Stimulated activated CD8-positive, alpha-beta memory T cell treated with anti-CD3 and anti-CD28 coated beads, Interleukin-15, amount 100 ng/mL, for 4 hours (primary cell): ENCODE results near the gene HAUS3.
A peak's percentile ranks its signal among the peaks of the same experiment; 100 is the strongest.
"Not testable (repeated sequence)": the region's sequence is repeated elsewhere in the genome, so short reads cannot be mapped to it uniquely, and the experiment has no call there.

Experiments
- DNase-seq, 2 donors: peaks; one replicate each; pipeline ENCODE4 v3.0.0-alpha.2; 2020; ENCODE audit warnings: low read depth in 2 of 2

The HAUS3 gene

DNA sequence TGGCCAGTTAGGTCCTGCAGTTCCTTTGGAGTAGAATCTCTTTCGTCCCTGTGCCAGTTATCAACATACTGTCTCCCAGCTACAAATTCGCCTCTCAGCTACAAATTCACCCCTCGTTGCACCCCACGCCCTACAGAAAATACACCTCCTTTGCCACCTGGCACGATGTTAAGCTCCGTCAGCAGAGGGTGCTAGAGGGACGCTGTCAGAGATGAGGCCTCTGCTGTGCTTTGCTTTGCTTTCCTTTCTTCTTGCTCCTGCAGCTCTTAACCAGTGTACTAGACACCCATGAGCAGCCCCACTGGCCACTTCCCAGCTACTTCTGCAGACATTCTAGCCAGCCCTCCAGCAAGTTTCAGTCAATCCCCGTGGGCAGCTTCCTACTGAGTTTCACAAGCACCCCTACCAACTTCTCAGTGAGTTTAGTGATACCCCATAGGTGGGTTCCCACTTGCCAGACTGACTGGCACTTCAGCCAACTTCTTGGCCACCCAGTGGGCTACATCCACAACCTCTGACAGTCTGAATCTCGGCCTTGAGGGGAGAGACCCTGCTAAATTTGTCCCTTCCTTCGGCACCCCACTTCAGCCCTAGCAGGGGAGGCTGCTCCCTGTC is 21.8 kb downstream of the HAUS3 start:
- peak; percentile 41 to 57 for DNase-seq

DNA sequence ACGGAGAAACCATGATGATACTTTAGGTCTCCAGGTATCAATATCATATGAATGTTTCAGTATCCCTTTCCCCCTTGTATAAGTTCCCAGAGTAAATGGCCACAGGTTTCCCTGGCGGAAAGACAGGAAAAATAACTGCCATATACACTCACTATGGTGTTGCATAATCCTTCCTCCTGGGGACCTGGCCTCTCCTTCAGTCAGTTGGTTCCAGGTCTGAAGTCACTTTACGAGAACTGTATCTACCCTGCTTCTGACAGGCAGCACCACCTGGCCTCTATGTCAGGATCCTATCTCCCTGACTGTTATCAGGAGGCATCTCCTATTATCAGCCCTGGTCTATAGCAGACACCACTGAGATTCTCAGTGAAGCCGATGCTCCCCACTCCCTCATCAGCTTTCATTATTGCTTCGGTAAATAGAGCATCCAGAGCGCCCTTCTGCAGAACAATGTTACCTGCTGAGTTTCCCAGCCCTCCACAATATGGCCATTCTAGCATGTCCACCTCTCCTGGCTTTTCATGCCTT is 22.6 kb downstream of the HAUS3 start:
- DNase-seq, result no peak

DNA sequence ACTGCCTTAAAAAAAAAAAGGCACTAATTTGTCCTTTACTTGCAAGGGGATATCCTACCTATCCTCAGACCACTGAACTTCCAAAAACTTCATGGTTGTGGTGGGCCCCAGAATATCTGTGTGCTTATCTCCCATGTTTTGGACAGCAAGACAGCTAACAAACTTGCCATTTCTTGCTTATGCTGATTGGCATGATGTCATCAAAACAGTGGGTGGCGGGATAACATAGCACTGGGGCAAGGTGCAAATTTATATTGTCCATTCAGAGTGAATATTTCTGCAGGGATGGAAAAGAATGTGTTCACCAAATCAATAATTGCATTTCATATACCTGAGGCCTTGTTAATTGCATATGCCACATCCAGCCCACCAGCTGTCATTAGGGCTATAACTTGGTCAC is 23.5 kb downstream of the HAUS3 start:
- no peak for DNase-seq

DNA sequence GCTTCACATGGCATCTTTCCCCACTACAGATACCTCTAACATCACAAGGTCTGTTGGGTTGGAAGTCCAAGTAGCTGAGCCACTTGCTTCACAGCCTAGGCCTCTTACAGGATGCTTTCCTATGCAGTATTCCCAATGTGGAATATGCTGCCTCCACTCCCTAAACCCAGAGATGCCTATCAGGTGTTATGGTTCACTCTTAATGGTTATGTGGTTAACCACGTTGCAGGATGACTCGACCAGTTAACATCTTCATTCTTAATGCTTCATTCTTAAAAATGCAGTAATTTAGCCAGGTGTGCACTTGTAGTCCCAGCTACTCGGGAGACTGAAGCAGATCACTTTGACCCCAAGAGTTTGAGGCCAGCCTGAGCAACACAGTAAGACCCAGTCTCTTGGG is 24.2 kb downstream of the HAUS3 start:
- DNase-seq, result no peak

DNA sequence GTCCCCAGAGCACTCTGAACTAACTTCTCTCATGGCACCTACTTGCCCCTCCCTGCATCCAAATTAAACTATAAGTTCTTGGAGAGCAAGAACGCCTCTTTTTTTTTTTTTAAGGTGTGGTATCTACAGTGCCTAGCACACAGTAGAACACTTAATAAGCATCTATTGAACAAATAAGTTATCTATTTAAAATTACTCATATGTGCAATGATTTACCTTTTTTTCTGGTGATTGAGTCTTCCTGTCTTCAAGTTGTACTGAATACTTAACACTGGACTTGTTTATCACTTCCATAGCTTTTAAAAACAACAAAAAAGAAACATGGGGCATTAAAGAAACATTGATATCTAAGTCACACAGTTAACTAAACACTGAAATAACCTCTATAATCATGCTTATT is 29.1 kb downstream of the HAUS3 start:
- no peak for DNase-seq

DNA sequence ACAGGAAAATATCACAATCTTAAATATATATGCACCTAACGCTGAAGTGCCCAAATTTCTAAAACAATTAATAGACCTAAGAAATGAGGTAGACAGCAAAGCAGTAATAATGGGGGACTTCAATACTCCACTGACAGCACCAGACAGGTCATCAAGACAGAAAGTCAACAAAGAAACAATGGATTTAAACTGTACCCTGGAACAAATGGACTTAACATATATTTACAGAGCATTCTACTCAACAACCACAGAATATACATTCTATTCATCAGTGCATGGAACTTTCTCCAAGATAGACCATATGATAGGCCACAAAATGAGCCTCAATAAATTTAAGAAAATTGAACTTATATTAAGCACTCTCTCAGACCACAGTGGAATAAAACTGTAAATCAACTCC is 39.1 kb downstream of the HAUS3 start:
- not testable (repeated sequence) for DNase-seq

DNA sequence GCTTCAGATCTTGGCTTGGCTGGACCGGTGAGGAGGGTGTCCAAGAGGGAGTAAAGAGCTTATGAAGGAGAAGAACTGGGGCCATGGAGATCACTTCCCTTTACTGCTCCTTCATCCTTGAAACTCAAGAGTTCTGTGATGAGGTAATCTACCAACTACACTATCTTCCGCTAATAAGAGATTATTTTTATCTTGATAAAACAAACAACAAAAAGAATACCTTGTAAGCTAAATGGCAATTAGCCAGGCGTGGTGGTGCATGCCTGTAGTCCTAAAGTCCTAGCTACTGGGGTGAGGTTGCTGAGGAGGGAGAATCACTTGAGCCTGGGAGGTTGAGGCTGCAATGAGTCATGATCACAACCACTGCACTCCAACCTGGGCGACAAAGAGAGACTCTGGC is 47.4 kb downstream of the HAUS3 start:
- DNase-seq, result no peak

DNA sequence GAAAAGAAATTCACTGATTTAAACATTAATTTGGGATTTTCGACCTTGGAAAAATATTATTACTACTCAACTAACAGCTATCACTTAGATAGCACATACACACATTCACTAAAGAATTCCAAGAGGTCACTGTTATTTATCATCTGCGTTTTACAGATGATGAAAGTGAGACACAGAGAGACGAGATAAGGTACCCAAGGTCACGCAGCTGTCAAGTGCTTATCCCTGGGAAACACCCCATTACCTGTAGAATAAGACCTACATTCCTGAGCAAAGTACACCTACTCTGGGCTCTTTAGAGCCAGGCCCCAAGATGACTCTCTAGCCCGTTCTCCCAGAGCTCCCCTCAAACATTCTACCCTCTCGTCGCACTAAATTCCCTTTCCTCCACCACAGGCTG is 48.6 kb downstream of the HAUS3 start:
- no peak for DNase-seq

DNA sequence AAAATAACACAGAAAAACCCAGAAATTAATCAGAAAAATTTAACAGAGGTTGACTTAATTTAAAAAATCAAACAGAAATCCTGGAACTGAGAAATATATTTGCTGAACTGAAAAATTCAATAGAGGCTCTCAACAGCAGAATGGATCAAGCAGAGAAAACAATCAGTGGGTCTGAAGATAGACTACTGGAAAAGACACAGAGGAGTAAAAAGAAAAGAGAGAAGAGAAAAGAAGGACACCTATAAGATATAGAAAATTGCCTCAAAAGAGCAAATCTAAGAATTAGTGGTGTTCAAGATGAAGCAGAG is 55.1 kb downstream of the HAUS3 start:
- no peak for DNase-seq

DNA sequence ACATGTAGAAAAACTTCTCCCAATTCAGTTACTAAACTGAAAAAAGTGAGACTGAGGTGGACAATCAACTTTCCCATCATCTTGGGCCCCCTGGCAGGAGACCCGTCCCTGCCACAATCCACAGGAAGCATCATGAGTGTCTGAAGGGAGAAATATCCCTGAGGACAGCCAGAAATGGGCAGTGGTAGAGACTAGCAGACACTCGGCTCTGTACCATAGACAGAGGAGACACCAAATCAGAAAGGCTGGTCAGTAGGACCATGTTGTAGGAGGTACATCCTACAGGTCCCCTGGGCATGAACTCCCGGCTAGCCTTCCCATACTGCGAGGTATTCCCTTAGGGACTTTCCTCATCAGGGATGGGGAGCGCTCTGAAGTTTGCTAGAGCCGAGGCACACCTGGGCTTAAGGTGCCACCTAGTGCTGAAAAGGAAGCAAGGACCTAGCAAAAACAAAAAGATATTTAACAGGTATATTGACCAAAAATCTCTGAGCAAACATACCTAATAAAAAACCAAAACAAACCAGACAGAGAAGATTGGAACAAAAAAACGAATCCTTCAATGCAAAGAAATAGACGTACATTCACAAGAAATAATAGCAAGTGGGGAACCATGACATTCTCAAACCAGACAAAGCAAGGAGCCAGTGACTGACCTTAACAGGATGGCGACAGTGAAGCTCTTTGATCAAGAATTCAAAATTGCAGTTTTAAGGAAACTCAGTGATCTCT is 55.6 kb downstream of the HAUS3 start:
- no peak for DNase-seq

DNA sequence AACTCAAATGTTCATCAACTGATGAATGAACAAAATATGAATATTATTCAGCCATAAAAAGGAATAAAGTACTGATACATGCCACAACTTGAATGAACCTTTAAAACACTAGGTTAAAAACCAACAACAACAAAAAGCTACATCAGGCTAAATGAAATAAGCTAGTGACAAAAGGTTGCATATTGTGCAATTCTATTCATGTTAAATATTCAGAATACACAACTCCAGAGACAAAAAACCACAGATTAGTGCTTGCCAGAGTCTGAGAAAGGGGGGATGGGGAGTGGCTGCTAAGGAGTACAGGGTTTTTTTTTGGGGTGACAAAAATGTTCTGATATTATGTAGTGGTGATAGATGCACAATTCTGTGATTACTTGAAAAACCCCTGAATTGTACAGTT is 58.5 kb downstream of the HAUS3 start:
- DNase-seq, result no peak

DNA sequence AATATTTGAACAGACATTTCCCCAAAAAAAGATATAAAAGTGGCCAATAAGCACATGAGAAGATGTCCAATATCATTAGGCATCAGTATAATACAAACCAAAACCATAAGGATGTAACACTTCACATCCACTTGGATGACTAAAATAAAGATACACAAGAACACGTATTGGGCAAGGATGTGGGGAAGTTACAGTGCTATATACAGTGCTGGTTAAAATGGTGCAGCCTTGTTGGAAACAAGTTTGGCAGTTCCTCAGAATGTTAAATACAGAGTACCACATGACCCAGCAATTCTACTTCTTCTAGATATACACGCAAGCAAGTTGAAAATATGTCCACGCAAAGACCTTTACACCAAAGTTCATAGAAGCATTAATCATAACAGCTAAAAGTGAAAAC is 58.9 kb downstream of the HAUS3 start:
- DNase-seq, result no peak

DNA sequence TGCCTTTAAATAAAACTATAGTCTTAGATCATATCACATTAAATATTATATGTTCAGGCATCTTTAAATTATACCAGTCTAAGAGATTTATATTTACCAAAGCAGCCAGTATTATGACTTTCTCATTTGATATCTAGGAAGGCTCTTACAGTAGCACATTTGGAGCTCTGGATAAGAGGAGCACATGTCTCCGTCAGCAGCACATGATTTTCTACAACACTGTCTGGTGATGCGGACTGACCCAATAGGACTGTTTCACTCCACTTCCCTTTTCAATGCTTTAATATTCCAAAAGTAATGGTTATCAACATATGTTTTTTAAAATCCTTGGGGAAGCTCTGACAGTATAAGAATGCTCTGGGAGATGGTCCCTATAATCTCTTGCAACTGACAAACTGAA is 61.5 kb downstream of the HAUS3 start:
- no peak for DNase-seq

DNA sequence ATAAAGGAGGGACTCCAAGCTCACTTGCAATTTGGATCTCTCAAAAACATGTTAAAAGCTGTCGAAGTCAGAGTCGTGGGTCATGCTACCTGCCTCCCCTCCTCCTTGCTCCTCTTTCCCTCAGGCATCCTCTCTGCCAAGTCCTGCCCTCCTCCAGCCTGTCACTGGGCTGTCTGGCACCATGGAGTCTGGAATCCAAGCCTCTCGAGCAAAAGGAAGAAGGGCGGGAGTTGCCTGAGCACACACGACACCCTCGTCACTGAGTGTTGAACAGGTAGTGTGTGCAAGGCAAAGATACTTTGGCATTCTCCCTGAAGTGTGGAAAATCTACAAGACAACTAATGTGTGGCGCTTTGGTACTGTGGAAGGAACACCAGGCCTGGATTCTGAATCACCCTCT is 62.2 kb downstream of the HAUS3 start:
- DNase-seq, result no peak

DNA sequence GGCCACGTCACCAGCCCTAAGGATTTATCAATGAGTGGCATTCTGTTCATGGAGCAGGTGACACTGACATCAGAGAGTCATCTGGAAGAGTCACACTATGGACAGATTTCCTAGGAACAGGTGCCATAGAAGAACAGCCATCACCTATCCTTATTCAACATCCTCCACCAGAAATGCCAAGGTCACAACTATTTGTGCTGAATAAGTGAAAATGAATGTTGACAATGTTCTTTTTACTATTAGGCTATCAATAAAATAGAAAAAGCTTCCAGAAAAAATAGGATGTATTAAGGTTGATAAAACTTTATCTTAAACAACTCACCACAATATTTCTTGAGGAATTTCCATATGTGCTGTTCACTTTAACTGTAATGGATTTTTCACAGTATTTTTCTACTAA is 62.9 kb downstream of the HAUS3 start:
- DNase-seq, result no peak
